ENCODE data around the gene FIP1L1.
"Not testable (repeated sequence)": the region's sequence is repeated elsewhere in the genome, so short reads cannot be mapped to it uniquely, and the experiment has no call there.

FIP1L1 gene

GRCh38 chr4:53377319-53378170, at the start of gene FIP1L1:
FIP1L1 (plus strand) TSS chr4:53377641; CDS start chr4:53377839, 198 bp downstream.
- in situ Hi-C loops (cut with MboI; ENCODE audit: low sequenced_read_pairs): no loop called here

- in situ Hi-C loops (cut with MboI; ENCODE audit: low sequenced_read_pairs): not testable (repeated sequence)
Observed at GRCh38 chr4:53334916-53335315, 42.5 kb upstream of the FIP1L1 start.

GRCh38 chr4:53340145-53340544, 37.3 kb upstream of the FIP1L1 start:
- in situ Hi-C loops (cut with MboI; ENCODE audit: low sequenced_read_pairs): not testable (repeated sequence)

GRCh38 chr4:53346392-53346791, 31.0 kb upstream of the FIP1L1 start:
- in situ Hi-C loops (cut with MboI; ENCODE audit: low sequenced_read_pairs): not testable (repeated sequence)

DNA sequence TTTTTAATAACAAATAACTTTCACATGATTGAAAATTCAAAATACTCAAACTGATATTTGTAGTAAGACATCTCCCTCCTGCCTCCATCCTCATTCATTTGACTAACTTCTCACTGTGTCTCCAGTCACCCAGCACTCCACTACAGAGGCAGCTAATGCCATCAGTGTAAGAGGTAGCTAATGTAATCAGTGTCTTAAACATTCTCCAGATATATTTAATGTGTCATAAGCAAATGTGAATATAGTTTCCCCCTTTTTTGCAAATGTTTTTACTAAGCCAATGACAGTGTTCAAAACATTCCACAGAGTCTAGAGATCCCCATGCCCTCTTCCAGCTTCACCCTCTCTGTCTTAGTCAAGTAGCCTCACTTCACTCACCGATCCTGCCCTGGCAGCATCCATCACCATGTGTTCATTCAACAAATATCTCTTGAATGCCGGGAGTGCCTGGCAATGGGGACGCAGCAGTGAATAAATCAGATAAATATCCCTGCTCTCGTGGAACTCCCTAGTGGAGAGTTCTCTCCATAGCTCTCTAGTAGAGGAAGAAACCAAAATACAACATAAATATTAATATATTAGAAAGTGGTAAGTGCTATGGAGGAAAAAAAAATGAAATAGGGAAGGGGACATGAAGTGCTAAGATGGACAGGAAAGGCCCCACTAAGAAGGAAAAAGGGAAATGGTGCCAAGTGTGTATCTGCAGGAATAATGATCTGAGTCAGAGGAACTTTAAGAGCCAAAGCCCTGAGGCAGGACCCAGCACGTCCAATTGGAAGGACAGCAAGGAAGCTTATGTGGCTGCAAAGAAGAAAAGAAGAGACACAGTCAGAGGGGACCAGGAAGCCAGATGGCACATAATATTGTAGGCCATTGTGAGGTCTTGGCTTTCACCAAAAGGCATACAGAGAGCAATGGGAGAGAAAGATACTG, 30.3 kb upstream of the FIP1L1 start:
- in situ Hi-C loops (cut with MboI; ENCODE audit: low sequenced_read_pairs): no loop called here

DNA sequence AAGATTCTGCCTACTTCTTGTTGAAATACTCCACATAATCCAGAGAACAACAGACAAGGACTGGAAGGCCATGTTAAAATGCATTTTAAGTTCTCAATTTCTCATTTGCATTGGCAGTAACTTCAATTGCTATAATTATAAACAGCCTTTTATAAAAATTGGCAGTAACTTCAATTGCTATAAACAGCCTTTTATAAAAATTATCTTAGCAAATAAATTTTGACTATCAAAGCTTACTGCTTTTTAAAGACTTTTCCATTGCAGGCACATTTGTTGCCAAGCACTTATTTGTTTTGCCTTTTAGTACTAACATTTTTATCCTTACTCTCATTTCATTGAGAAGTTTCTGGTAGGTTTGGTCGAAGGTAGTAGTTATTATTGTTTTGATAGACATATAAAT, 29.4 kb upstream of the FIP1L1 start:
- in situ Hi-C loops (cut with MboI; ENCODE audit: low sequenced_read_pairs): no loop called here

- in situ Hi-C loops (cut with MboI; ENCODE audit: low sequenced_read_pairs): no loop called here
Observed at GRCh38 chr4:53349091-53349491, 28.4 kb upstream of the FIP1L1 start.

GRCh38 chr4:53354012-53354722, 23.3 kb upstream of the FIP1L1 start:
- in situ Hi-C loops (cut with MboI; ENCODE audit: low sequenced_read_pairs): no loop called here

- in situ Hi-C loops (cut with MboI; ENCODE audit: low sequenced_read_pairs): no loop called here
Observed at GRCh38 chr4:53355930-53356521, 21.4 kb upstream of the FIP1L1 start.

GRCh38 chr4:53361451-53361850, 16.0 kb upstream of the FIP1L1 start:
- in situ Hi-C loops (cut with MboI; ENCODE audit: low sequenced_read_pairs): no loop called here

DNA sequence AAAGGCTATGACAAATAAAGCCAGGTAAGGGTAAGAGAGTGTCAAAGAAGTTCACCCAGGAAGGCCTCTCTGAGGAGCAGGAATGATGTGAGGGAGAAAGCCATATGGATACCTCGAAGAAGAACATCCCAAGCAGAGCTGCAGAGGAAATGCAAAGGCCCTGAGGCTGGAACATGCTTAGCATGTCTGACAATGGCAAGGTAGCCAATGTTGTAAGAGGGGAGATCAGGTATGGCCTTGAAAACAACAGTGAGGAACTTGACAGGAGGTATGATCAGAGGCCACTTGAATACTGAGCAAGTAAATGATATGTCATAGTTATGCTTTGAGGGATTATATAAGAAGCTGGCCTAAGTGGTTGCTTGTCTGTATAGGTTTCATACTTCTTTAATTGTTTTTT, 15.3 kb upstream of the FIP1L1 start:
- in situ Hi-C loops (cut with MboI; ENCODE audit: low sequenced_read_pairs): no loop called here

- in situ Hi-C loops (cut with MboI; ENCODE audit: low sequenced_read_pairs): no loop called here
Observed at GRCh38 chr4:53364624-53365023, 12.8 kb upstream of the FIP1L1 start.

- in situ Hi-C loops (cut with MboI; ENCODE audit: low sequenced_read_pairs): no loop called here
Observed at GRCh38 chr4:53365121-53365485, 12.3 kb upstream of the FIP1L1 start.

- in situ Hi-C loops (cut with MboI; ENCODE audit: low sequenced_read_pairs): no loop called here
Observed at GRCh38 chr4:53365486-53366300, 11.7 kb upstream of the FIP1L1 start, which contains the start of gene SCFD2. SCFD2 (minus strand) TSS chr4:53366061.

GRCh38 chr4:53366301-53366716, 11.1 kb upstream of the FIP1L1 start:
- in situ Hi-C loops (cut with MboI; ENCODE audit: low sequenced_read_pairs): no loop called here

- in situ Hi-C loops (cut with MboI; ENCODE audit: low sequenced_read_pairs): no loop called here
Observed at GRCh38 chr4:53367721-53368120, 9.7 kb upstream of the FIP1L1 start.

- in situ Hi-C loops (cut with MboI; ENCODE audit: low sequenced_read_pairs): no loop called here
Observed at GRCh38 chr4:53371049-53371448, 6.4 kb upstream of the FIP1L1 start.

- in situ Hi-C loops (cut with MboI; ENCODE audit: low sequenced_read_pairs): no loop called here
Observed at GRCh38 chr4:53371843-53372521, 5.5 kb upstream of the FIP1L1 start.

DNA sequence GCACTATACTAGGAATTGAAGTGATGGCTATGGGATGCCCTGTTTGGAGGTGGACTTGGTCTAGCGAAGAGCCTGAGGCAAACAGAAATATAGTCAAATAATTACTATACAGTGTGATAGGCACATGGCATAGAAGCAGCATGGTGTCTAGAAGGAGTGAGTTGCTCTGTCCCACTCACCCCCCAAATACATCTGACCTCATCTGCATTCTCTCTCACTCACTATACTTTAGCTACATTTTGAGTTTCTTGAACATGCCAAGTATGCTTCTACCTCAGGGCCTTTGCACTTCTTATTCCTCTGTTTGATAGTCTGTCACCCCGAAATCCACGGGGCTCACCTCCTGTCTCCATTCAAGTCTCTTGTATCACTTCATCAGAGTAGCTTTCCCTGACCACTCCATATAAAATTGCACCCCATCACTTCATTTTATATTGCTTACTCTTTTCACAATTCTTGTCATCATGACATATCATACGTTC, 2.6 kb upstream of the FIP1L1 start:
- in situ Hi-C loops (cut with MboI; ENCODE audit: low sequenced_read_pairs): no loop called here

All from hTERT RPE-1 (cell line).